CD4-positive, alpha-beta memory T cell (primary cell): Measurements from ENCODE around the gene RHOF. TPM values are rescaled to one million over a fixed set of nuclear protein-coding genes. Genes with fewer than 3 reads are reported as not detected.

ENCODE experiments used
- CTCF ChIA-PET: fragments of 350-600 bp; sonication (Branson Sonifier 250); formaldehyde crosslinking; loops from one replicate; lab custom pipeline; 2021; ENCODE audit warnings: inconsistent platforms; ENCODE audit not compliant: partially characterized antibody; lab: Charles Lee
- POLR2A ChIA-PET: fragments of 350-600 bp; sonication (Branson Sonifier 250); formaldehyde crosslinking; loops from one replicate; lab custom pipeline; 2021; ENCODE audit not compliant: partially characterized antibody; lab: Charles Lee
- DNase-seq, 5 donors: peaks; one replicate each; pipeline versions ENCODE4 v3.0.0 to v3.0.0-alpha.2; 2020 to 2022; ENCODE audit warnings: mixed read lengths in 1 of 5
- H3K27ac ChIP-seq: one replicate; pipeline ENCODE4 v1.7.0; 2013; ENCODE audit warnings: low read depth, low read length
- H3K27me3 ChIP-seq: 2 replicates; pipeline ENCODE4 v1.7.0; 2013; ENCODE audit warnings: mild to moderate bottlenecking, low read length, moderate library complexity; ENCODE audit not compliant: insufficient read depth
- H3K36me3 ChIP-seq: 2 replicates; pipeline ENCODE4 v1.7.0; 2013; ENCODE audit warnings: mild to moderate bottlenecking, low read length, moderate library complexity; ENCODE audit not compliant: insufficient read depth
- H3K4me1 ChIP-seq: 2 replicates; pipeline ENCODE4 v1.7.0; 2013; ENCODE audit warnings: mild to moderate bottlenecking, low read length, moderate library complexity; ENCODE audit not compliant: insufficient read depth
- H3K4me3 ChIP-seq, 2 donors: one replicate each; pipeline ENCODE4 v1.7.0; 2013; ENCODE audit warnings: low read length in 2 of 2, mild to moderate bottlenecking in 1 of 2
- H3K9me3 ChIP-seq, 2 donors: one replicate each; pipeline ENCODE4 v1.7.0; 2013; ENCODE audit warnings: low read length in 2 of 2, control low read depth in 1 of 2; ENCODE audit not compliant: control insufficient read depth in 1 of 2
- H3K27ac Mint-ChIP-seq, 7 donors: one replicate each; pipeline ENCODE4 v1.8.0; 2020 to 2021; ENCODE audit warnings: mixed read lengths in 7 of 7, mild to moderate bottlenecking in 6 of 7, inconsistent platforms in 3 of 7, moderate library complexity in 3 of 7
- H3K27me3 Mint-ChIP-seq, 2 donors: one replicate each; pipeline ENCODE4 v1.8.0; 2020 to 2021; ENCODE audit warnings: mixed read lengths in 2 of 2
- H3K36me3 Mint-ChIP-seq, 2 donors: one replicate each; pipeline ENCODE4 v1.8.0; 2020 to 2021; ENCODE audit warnings: mixed read lengths in 2 of 2, inconsistent platforms in 1 of 2, mild to moderate bottlenecking in 1 of 2
- H3K4me1 Mint-ChIP-seq, 4 donors: one replicate each; pipeline ENCODE4 v1.8.0; 2020 to 2021; ENCODE audit warnings: mixed read lengths in 4 of 4, mild to moderate bottlenecking in 1 of 4
- H3K4me3 Mint-ChIP-seq, 8 donors: one replicate each; pipeline ENCODE4 v1.8.0; 2020 to 2021; ENCODE audit warnings: mixed read lengths in 8 of 8, mild to moderate bottlenecking in 7 of 8, moderate library complexity in 6 of 8, inconsistent platforms in 3 of 8
- H3K9me3 Mint-ChIP-seq, 8 donors: one replicate each; pipeline ENCODE4 v1.8.0; 2020 to 2021; ENCODE audit warnings: mixed read lengths in 8 of 8, mild to moderate bottlenecking in 5 of 8, inconsistent platforms in 3 of 8, moderate library complexity in 1 of 8
- intact Hi-C: fragments of 100-400 bp; cut with micrococcal nuclease; formaldehyde crosslinking; loops from one replicate; pipeline ENCODE4 v1.15.1; 2023
- polyA plus RNA-seq, 2 donors: library from polyadenylated mRNA; unstranded; fragments of 300-500 nt; fragmentation: Illumina TruSeq; gene quantifications; one replicate each; pipeline ENCODE4 v1.2.3, GENCODE V29; 2021
- total RNA-seq, 2 experiments: library from RNA; stranded (reverse); gene quantifications; one replicate each; pipeline ENCODE4 v1.2.3, GENCODE V29; 2021

Gene RHOF
- total and polyA plus RNA-seq, 4 experiments from 2014 or later, result 72.6 to 138 (median 121) TPM

DNA sequence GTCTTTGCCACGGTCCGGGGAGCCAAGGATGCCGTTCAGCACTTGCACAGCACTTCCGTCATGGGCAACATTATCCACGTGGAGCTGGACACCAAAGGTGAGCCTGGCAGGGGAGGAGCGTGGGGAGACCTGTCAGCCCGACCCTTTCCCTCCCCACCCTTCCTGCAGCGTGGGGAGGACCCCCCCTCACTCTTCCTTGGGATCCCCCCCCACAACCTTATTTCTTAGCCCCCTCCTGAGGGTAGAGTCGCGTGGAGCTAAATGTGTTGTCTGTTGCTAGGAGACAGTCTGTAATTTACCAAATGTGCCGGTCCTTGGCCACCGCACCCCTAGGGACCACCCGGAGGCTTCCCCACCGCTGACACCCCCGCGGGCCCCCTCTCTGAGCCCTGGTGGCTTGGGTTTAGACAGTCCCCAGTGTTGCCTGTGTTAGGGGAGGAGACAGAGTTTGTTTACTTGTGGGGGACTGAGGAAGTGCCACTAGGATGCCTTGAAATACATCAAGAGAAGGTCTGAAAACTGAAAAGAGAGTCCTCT, 12.6 kb upstream of the RHOF start:
- POLR2A ChIA-PET, result interaction anchor here (0.6 to 44.6 kb wide), 7 partner anchors 2 to 226 kb away, joined by 3 to 2727 read pairs (median 18); partner anchors contain the start of genes ORAI1, PSMD9, RHOF and SETD1B
- H3K27ac ChIP-seq, result peak overlapping the region; percentile 63
- H3K9me3 ChIP-seq, result no peaks in the 10 kb centered on the region
- intact Hi-C loops, result no loop called here
- CTCF ChIA-PET, result interaction anchor here (0.7 to 16.7 kb wide), 2 partner anchors 10 to 33 kb away, joined by 4 to 918 read pairs; partner anchors contain the start of gene RHOF
- peaks cover 23 to 61% of the 10 kb centered on the region in 2 donors for H3K36me3 Mint-ChIP-seq
- H3K4me1 Mint-ChIP-seq, result peaks cover 19 to 68% (median 38%) of the 10 kb centered on the region in 4 donors
- peaks cover 0 to 4% (median 0%) of the 10 kb centered on the region in 8 donors for H3K9me3 Mint-ChIP-seq
- no peaks in the 10 kb centered on the region for H3K27me3 ChIP-seq
- peaks cover 43% of the 10 kb centered on the region for H3K4me1 ChIP-seq
- DNase-seq, result peak; percentile 34 to 60 (median 46)
- H3K27ac Mint-ChIP-seq, result peak overlapping the region; percentile 91 to 98 (median 97)
- H3K4me3 Mint-ChIP-seq, result peak overlapping the region; percentile 98 to 100 (median 99)
- no peaks in the 10 kb centered on the region for H3K27me3 Mint-ChIP-seq
- H3K4me3 ChIP-seq, result peak overlapping the region; percentile 74 to 89
- H3K36me3 ChIP-seq, result peaks cover 31% of the 10 kb centered on the region

- peak overlapping the region; percentile 98 to 100 (median 99) for H3K4me3 Mint-ChIP-seq
These were observed 11.9 kb upstream of the RHOF start for GRCh38 chr12:121805171-121806008.

DNA sequence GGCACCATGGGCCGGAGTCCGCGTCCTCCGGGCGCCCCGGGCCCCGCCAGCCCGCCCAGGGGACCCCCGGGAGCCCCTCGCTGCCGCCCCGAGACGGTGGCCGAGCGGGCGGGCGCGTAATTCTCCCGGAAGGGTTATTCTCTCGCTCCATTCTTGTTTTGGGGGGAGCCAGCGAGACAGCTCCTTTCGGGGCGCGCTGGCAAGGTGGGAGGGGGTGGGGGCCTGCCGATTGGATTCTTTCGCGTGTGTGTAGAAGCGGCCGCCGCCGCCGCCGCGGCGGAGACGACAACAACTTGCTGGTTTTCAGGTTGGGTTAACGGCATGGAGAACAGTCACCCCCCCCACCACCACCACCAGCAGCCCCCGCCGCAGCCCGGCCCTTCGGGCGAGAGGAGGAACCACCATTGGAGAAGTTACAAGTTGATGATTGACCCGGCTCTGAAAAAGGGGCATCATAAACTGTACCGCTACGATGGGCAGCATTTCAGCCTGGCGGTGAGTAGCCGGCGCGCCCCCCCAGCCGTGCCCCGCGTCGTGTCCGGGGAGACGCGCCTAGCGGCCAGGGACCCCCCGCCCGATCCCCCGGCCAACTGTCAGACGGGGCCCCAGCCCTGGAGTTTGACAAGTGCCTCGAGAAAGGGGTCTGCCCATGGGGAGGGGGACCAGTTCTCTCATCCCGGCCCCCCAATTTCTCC, 11.1 kb upstream of the RHOF start:
- Histone ChIP-seq H3K27me3 (no peaks in the 10 kb centered on the region), H3K4me3 (peak overlapping the region; percentile 61 to 89), H3K4me1 (peaks cover 34% of the 10 kb centered on the region), H3K27ac (peak overlapping the region; percentile 78), H3K36me3 (peaks cover 19% of the 10 kb centered on the region), H3K9me3 (no peaks in the 10 kb centered on the region)
- peak; percentile 54 to 80 (median 58) for DNase-seq
- H3K4me3 Mint-ChIP-seq, result peak overlapping the region; percentile 97 to 99 (median 98)
- peaks cover 16 to 55% of the 10 kb centered on the region in 2 donors for H3K36me3 Mint-ChIP-seq
- ChIA-PET POLR2A (interaction anchor here (0.9 to 44.6 kb wide), 13 partner anchors 3 to 225 kb away, joined by 3 to 2727 read pairs (median 9); partner anchors contain the start of genes ORAI1, PSMD9, RHOF and SETD1B), CTCF (interaction anchor here (0.8 to 16.7 kb wide), 3 partner anchors 8 to 122 kb away, joined by 3 to 918 read pairs (median 4); partner anchors contain the start of gene RHOF)
- intact Hi-C loops, result no loop called here
- peaks cover 0 to 3% (median 0%) of the 10 kb centered on the region in 8 donors for H3K9me3 Mint-ChIP-seq
- H3K27me3 Mint-ChIP-seq, result no peaks in the 10 kb centered on the region
- peak overlapping the region; percentile 93 to 99 (median 96) for H3K27ac Mint-ChIP-seq
- peaks cover 14 to 60% (median 30%) of the 10 kb centered on the region in 4 donors for H3K4me1 Mint-ChIP-seq

More at GRCh38 chr12:121805171-121806008, 11.9 kb upstream of the RHOF start:
- Histone ChIP-seq H3K27ac (peak overlapping the region; percentile 78), H3K36me3 (peaks cover 24% of the 10 kb centered on the region), H3K4me1 (peaks cover 36% of the 10 kb centered on the region), H3K4me3 (peak overlapping the region; percentile 74 to 89), H3K9me3 (no peaks in the 10 kb centered on the region), H3K27me3 (no peaks in the 10 kb centered on the region)
- peak in 3 of 5 donors; percentile 29 to 42 (median 35) for DNase-seq
- Mint-ChIP-seq H3K9me3 (peaks cover 0 to 3% (median 0%) of the 10 kb centered on the region in 8 donors), H3K27me3 (no peaks in the 10 kb centered on the region), H3K4me1 (peaks cover 15 to 62% (median 32%) of the 10 kb centered on the region in 4 donors), H3K27ac (peak overlapping the region; percentile 91 to 99 (median 97)), H3K36me3 (peaks cover 18 to 57% of the 10 kb centered on the region in 2 donors)
- intact Hi-C loops, result no loop called here
- ChIA-PET CTCF (interaction anchor here (0.8 to 16.7 kb wide), 2 partner anchors 9 to 24 kb away, joined by 3 to 918 read pairs; partner anchors contain the start of gene RHOF), POLR2A (interaction anchor here (0.6 to 44.6 kb wide), 8 partner anchors 3 to 226 kb away, joined by 3 to 2727 read pairs (median 12); partner anchors contain the start of genes ORAI1, PSMD9, RHOF and SETD1B)

GRCh38 chr12:121803861-121804416, 10.5 kb upstream of the RHOF start, which contains the start of gene SETD1B:
Gene SETD1B, plus strand, starts transcription at chr12:121804009. Its CDS starts 729 bp downstream, at chr12:121804738.
- Histone ChIP-seq H3K27ac (peak within 1 kb of the TSS; percentile 91), H3K36me3 (peaks cover 13% of the 10 kb centered on the region), H3K4me3 (peak within 1 kb of the TSS; percentile 61 to 98), H3K4me1 (peaks cover 33% of the 10 kb centered on the region), H3K9me3 (no peaks in the 10 kb centered on the region), H3K27me3 (no peaks in the 10 kb centered on the region)
- POLR2A ChIA-PET, result interaction anchor here (0.9 to 44.6 kb wide), 15 partner anchors 4 to 697 kb away, joined by 3 to 2727 read pairs (median 9); partner anchors contain the start of genes DIABLO, ORAI1, PSMD9 and RHOF
- Mint-ChIP-seq H3K4me3 (peak within 1 kb of the TSS; percentile 98 to 99 (median 99)), H3K4me1 (peaks cover 15 to 59% (median 30%) of the 10 kb centered on the region in 4 donors), H3K27ac (peak within 1 kb of the TSS; percentile 98 to 99 (median 99)), H3K27me3 (no peaks in the 10 kb centered on the region), H3K9me3 (peaks cover 0 to 3% (median 0%) of the 10 kb centered on the region in 8 donors), H3K36me3 (peaks cover 10 to 53% of the 10 kb centered on the region in 2 donors)
- CTCF ChIA-PET, result interaction anchor here (0.9 to 16.7 kb wide), 4 partner anchors 6 to 121 kb away, joined by 4 to 918 read pairs (median 463); partner anchors contain the start of genes RHOF and SETD1B
- DNase-seq, result peak; percentile 54 to 67 (median 59)
- intact Hi-C loops, result loop anchor here (1.0 kb wide), 1 partner anchor 7 kb away; no protein-coding TSS in a partner anchor

- Mint-ChIP-seq H3K4me3 (peak overlapping the region; percentile 92 to 99 (median 98)), H3K27ac (peak overlapping the region; percentile 98 to 99 (median 99)), H3K27me3 (no peaks in the 10 kb centered on the region), H3K36me3 (peaks cover 15 to 54% of the 10 kb centered on the region in 2 donors), H3K4me1 (peaks cover 21 to 60% (median 35%) of the 10 kb centered on the region in 4 donors), H3K9me3 (peaks cover 0 to 3% (median 0%) of the 10 kb centered on the region in 8 donors)
- ChIA-PET CTCF (interaction anchor here (1.0 to 16.7 kb wide), 8 partner anchors 7 to 178 kb away, joined by 3 to 918 read pairs (median 6); partner anchors contain the start of genes PSMD9, RHOF and SETD1B), POLR2A (interaction anchor here (0.7 to 44.6 kb wide), 21 partner anchors 5 to 1163 kb away, joined by 3 to 2727 read pairs (median 5); partner anchors contain the start of genes ABCB9, DIABLO, KDM2B and ORAI1)
- peak; percentile 90 to 93 (median 91) for DNase-seq
- Histone ChIP-seq H3K4me1 (peaks cover 37% of the 10 kb centered on the region), H3K9me3 (no peaks in the 10 kb centered on the region), H3K4me3 (peak overlapping the region; percentile 98), H3K27me3 (no peaks in the 10 kb centered on the region), H3K36me3 (peaks cover 13% of the 10 kb centered on the region), H3K27ac (peak overlapping the region; percentile 91)
- intact Hi-C loops, result loop anchor here (1.0 kb wide), 3 partner anchors 8 to 36 kb away; no protein-coding TSS in a partner anchor
These were observed 9.6 kb upstream of the RHOF start for GRCh38 chr12:121802843-121803698.
